GM12878 (cell line): Measurements from ENCODE around the gene BNIP5. TPM values are rescaled to one million over a fixed set of nuclear protein-coding genes. Genes with fewer than 3 reads are reported as not detected.

ENCODE experiments used
- ATAC-seq: fragments of 200-7000 bp; cut with Tn5 transposase; 3 replicates; pipeline ENCODE4 v1.9.1; 2020; ENCODE audit warnings: mild to moderate bottlenecking, moderate library complexity
- BruUV-seq: library from RNA; stranded (reverse); fragments of 400-500 nt; replicated peaks from 2 replicates; lab custom pipeline; 2021; lab: Mats Ljungman, UMichigan
- CTCF ChIA-PET: fragments of 300-600 bp; sonication (Branson Sonifier 250); formaldehyde crosslinking; extraction: SDS; loops from one replicate; lab custom pipeline; 2021; ENCODE audit warnings: inconsistent platforms; lab: Yijun Ruan, JAX
- POLR2A ChIA-PET: fragments of 350-600 bp; formaldehyde crosslinking; extraction: SDS; loops from one replicate; lab custom pipeline; 2021; ENCODE audit warnings: inconsistent platforms; lab: Charles Lee
- RAD21 ChIA-PET: fragments of 300-600 bp; sonication (Branson Sonifier 250); formaldehyde crosslinking; loops from one replicate; lab custom pipeline; 2023; ENCODE audit warnings: antibody characterized with exemption; ENCODE audit not compliant: unreplicated experiment; lab: Charles Lee
- SMC1A ChIA-PET: fragments of 300-600 bp; sonication (Branson Sonifier 250); formaldehyde crosslinking; loops from one replicate; lab custom pipeline; 2023; ENCODE audit not compliant: unreplicated experiment, uncharacterized antibody; lab: Charles Lee
- DNase-seq: peaks from one replicate; pipeline ENCODE4 v3.0.0-alpha.2; 2011; ENCODE audit warnings: low read depth, low spot score
- FAIRE-seq: peaks from 3 replicates; lab custom pipeline; 2011; peaks lifted over from hg19 to GRCh38; lab: Jason Lieb, UNC
- H2AFZ ChIP-seq: 2 replicates; pipeline ENCODE4 v1.6.0; 2011; ENCODE audit warnings: low read depth, low read length, control low read depth; ENCODE audit not compliant: control insufficient read depth
- H3K27ac ChIP-seq: 2 replicates; pipeline ENCODE4 v1.5.1; 2011; ENCODE audit warnings: control low read depth; ENCODE audit not compliant: control insufficient read depth, insufficient read depth
- H3K27me3 ChIP-seq, 2 experiments: replicated peaks in 1 of 2; 2 replicates each; pipeline versions ENCODE4 v1.6.0 to v1.6.1; 2011; ENCODE audit warnings: low read length in 1 of 2; ENCODE audit not compliant: control insufficient read depth in 2 of 2, insufficient read depth in 2 of 2
- H3K36me3 ChIP-seq, 2 experiments: 2 replicates each; pipeline ENCODE4 v1.5.1; 2011; ENCODE audit warnings: low read length in 1 of 2; ENCODE audit not compliant: control insufficient read depth in 2 of 2, insufficient read depth in 2 of 2
- H3K4me1 ChIP-seq: 2 replicates; pipeline ENCODE4 v1.6.1; 2011; ENCODE audit warnings: mild to moderate bottlenecking, low read length, moderate library complexity, mixed read lengths; ENCODE audit not compliant: control insufficient read depth, insufficient read depth
- H3K4me2 ChIP-seq: 2 replicates; pipeline ENCODE4 v1.6.0; 2011; ENCODE audit warnings: control low read depth; ENCODE audit not compliant: control insufficient read depth, insufficient read depth
- H3K4me3 ChIP-seq: fragments of 200-600 bp; sonication (generic); 2 replicates; pipeline ENCODE4 v1.5.1; 2016
- H3K79me2 ChIP-seq: 2 replicates; pipeline ENCODE4 v1.6.0; 2011; ENCODE audit warnings: low read length; ENCODE audit not compliant: control insufficient read depth, insufficient read depth
- H3K9ac ChIP-seq: 2 replicates; pipeline ENCODE4 v1.8.0; 2011; ENCODE audit warnings: low read length, control low read depth, mixed read lengths; ENCODE audit not compliant: control insufficient read depth, insufficient read depth
- H3K9me3 ChIP-seq: replicated peaks from 3 replicates; pipeline ENCODE4 v1.5.1; 2011; ENCODE audit warnings: mild to moderate bottlenecking, low read length; ENCODE audit not compliant: control insufficient read depth, insufficient read depth
- H4K20me1 ChIP-seq: 2 replicates; pipeline ENCODE4 v1.6.0; 2011; ENCODE audit not compliant: control insufficient read depth, insufficient read depth
- CUX1 ChIP-seq: IDR thresholded peaks from 2 replicates; pipeline ENCODE4 v1.6.1; 2012; ENCODE audit warnings: improper control_type of control experiment, low read depth, low read length; ENCODE audit not compliant: insufficient replicate concordance
- KDM1A ChIP-seq: fragments of 200-600 bp; sonication (generic); IDR thresholded peaks from 2 replicates; pipeline ENCODE4 v1.6.1; 2016; ENCODE audit warnings: borderline replicate concordance
- PAX8 ChIP-seq: fragments of 450-650 bp; IDR thresholded peaks from 2 replicates; pipeline ENCODE4 v1.6.1; 2017; ENCODE audit warnings: mild to moderate bottlenecking, moderate library complexity
- REST ChIP-seq: IDR thresholded peaks from 2 replicates; pipeline ENCODE4 v1.6.1; 2012; ENCODE audit warnings: mild to moderate bottlenecking, low read depth, low read length
- SIX5 ChIP-seq: IDR thresholded peaks from 2 replicates; pipeline ENCODE4 v1.6.1; 2011; ENCODE audit warnings: mild to moderate bottlenecking, low read depth, low read length, moderate library complexity; ENCODE audit not compliant: severe bottlenecking
- SMAD1 ChIP-seq: fragments of 450-650 bp; IDR thresholded peaks from 2 replicates; pipeline ENCODE4 v1.6.1; 2018; ENCODE audit warnings: mild to moderate bottlenecking, low read depth; ENCODE audit not compliant: partially characterized antibody
- WGBS: methylation state at CpG from one replicate; pipeline ENCODE4 v1.1.6; 2016; ENCODE audit warnings: low lambda C conversion rate; ENCODE audit not compliant: insufficient replicate concordance, insufficient coverage; ENCODE audit errors: missing lambda C conversion rate; 5-methylcytosine and 5-hydroxymethylcytosine counted together
- in situ Hi-C: fragments of 300-500 bp; cut with MboI; formaldehyde crosslinking; loops from 9 replicates; pipeline ENCODE4 v1.14.3; 2018; ENCODE audit warnings: mixed read lengths
- intact Hi-C: fragments of 100-400 bp; cut with micrococcal nuclease; formaldehyde crosslinking; loops from one replicate; pipeline ENCODE4 v1.14.2; 2022; ENCODE audit not compliant: unreplicated experiment
- polyA plus RNA-seq, 11 experiments: library from polyadenylated mRNA; depleted of rRNA in 4 of 11; unstranded in 6 of 11; stranded (reverse) in 5 of 11; fragments of >200 nt; fragmentation: Nextera tagmentation in 4 of 11; fragmentation: Illumina TruSeq in 1 of 11; extraction: Ambion mirVana in 4 of 11; extraction: Trizol in 1 of 11; gene quantifications; 1 replicate in 1 of 11; 2 replicates in 10 of 11; pipeline versions ENCODE4 v1.2.1 to v1.2.3, GENCODE V29; 2011 to 2016; ENCODE audit warnings: inconsistent platforms in 2 of 11, missing spikeins in 2 of 11, low read depth in 1 of 11
- total RNA-seq, 4 experiments: library from RNA; depleted of rRNA in 3 of 4; stranded (reverse); fragments of >200 nt in 3 of 4; fragmentation: Illumina TruSeq in 1 of 4; extraction: Trizol in 1 of 4; gene quantifications; 2 replicates each; pipeline versions ENCODE4 v1.2.1 to v1.2.3, GENCODE V29; 2013 to 2021
- TF ChIP-seq, protein P1 (sequence below): fragments of 450-650 bp; formaldehyde crosslinking; IDR thresholded peaks from 2 replicates; pipeline ENCODE4 v1.4.0; 2022; ENCODE audit warnings: mild to moderate bottlenecking, moderate library complexity

The BNIP5 gene
- total and polyA plus RNA-seq, 10 of the 15 experiments (the other 5 are each of a cell fraction or from before 2014, with no cell fraction given) = 0.02 to 0.68 (median 0.05) TPM; not detected in 2

DNA sequence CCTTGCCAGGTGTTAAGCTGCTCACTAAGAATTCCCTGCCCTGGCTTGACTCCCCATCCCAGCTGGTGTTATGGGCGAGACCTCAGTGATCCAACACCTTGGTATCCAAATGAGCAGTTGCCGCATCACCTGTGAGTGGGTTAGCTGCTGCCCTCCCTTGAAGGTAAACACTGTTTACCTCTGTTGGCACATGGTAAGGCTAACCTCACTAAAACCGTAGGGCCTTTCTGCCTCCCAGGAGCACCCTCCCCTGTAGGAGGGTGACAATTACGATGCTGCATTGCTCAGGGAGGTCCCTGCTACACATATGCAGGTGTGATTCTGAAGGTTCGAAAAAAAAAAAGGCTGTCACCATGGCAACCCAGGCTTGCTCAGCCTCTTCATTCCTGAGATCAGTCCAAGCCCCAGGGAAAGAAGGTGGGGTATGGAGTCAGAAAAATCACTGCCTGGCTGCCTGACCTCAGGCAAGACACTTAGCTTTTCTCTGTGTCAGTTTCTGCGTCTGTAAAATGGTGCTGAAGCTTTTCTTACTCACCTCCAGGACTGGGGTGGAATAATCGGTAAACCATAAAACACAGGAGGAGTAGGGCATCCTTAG is 47.3 kb downstream of the BNIP5 start:
- ChIA-PET RAD21 (interaction anchor here (1.8 kb wide), 1 partner anchor 158 kb away, joined by 4 read pairs; no protein-coding TSS in a partner anchor), SMC1A (interaction anchor here (1.1 to 1.3 kb wide), 2 partner anchors 9 to 97 kb away, joined by 4 to 5 read pairs; no protein-coding TSS in a partner anchor), POLR2A (no interaction called here), CTCF (interaction anchor here (0.5 to 2.5 kb wide), 3 partner anchors 14 to 311 kb away, joined by 3 to 13 read pairs (median 3); no protein-coding TSS in a partner anchor)
- no peaks in the 10 kb centered on the region for H3K9me3 ChIP-seq
- H3K27ac ChIP-seq = no peak overlapping the region
- no peak overlapping the region for H2AFZ ChIP-seq
- intact Hi-C loops = no loop called here
- H3K4me3 ChIP-seq = no peak overlapping the region
- ATAC-seq (no peak), DNase-seq (no peak), FAIRE-seq (no peak)
- no peak overlapping the region for H3K4me2 ChIP-seq
- no TSS peak for BruUV-seq
- no peak overlapping the region for H3K9ac ChIP-seq
- H3K79me2 ChIP-seq = no peaks in the 10 kb centered on the region
- in situ Hi-C loops = no loop called here
- no peaks in the 10 kb centered on the region for H3K36me3 ChIP-seq
- H3K4me1 ChIP-seq = no peaks in the 10 kb centered on the region
- H4K20me1 ChIP-seq = no peaks in the 10 kb centered on the region
- WGBS = 57% methylated on average over 7 of the region's 7 CpGs
- H3K27me3 ChIP-seq = peaks cover 0 to 7% of the 10 kb centered on the region in 2 experiments; a peak in 1 of 4 replicates
- TF ChIP-seq SMAD1 = no peak
- TF ChIP-seq SIX5 = no peak
- TF ChIP-seq CUX1 = no peak
- TF ChIP-seq, protein P1, sequence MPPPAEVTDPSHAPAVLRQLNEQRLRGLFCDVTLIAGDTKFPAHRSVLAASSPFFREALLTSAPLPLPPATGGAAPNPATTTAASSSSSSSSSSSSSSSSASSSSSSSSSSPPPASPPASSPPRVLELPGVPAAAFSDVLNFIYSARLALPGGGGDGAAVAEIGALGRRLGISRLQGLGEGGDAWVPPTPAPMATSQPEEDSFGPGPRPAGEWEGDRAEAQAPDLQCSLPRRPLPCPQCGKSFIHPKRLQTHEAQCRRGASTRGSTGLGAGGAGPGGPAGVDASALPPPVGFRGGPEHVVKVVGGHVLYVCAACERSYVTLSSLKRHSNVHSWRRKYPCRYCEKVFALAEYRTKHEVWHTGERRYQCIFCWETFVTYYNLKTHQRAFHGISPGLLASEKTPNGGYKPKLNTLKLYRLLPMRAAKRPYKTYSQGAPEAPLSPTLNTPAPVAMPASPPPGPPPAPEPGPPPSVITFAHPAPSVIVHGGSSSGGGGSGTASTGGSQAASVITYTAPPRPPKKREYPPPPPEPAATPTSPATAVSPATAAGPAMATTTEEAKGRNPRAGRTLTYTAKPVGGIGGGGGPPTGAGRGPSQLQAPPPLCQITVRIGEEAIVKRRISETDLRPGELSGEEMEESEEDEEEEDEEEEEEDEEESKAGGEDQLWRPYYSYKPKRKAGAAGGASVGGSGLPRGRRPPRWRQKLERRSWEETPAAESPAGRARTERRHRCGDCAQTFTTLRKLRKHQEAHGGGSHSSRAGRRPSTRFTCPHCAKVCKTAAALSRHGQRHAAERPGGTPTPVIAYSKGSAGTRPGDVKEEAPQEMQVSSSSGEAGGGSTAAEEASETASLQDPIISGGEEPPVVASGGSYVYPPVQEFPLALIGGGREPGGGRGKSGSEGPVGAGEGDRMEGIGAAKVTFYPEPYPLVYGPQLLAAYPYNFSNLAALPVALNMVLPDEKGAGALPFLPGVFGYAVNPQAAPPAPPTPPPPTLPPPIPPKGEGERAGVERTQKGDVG (CRISPR knock-in tag) = no peak
- no peak for TF ChIP-seq PAX8
- TF ChIP-seq REST = no peak
- TF ChIP-seq KDM1A = no peak
